H9 (cell line): ENCODE data around the gene TNFRSF21. TPM values are rescaled to one million over a fixed set of nuclear protein-coding genes. Genes with fewer than 3 reads are reported as not detected.

Experiments
- DNase-seq: peaks from one replicate; pipeline ENCODE4 v3.0.0-alpha.2; 2017
- H2AFZ ChIP-seq: one replicate; pipeline ENCODE4 v1.6.1; 2013; ENCODE audit warnings: mild to moderate bottlenecking, low read length, control low read depth, moderate library complexity
- H2AK5ac ChIP-seq: 2 replicates; pipeline ENCODE4 v1.6.1; 2013; ENCODE audit warnings: low read length, control low read depth, mixed read lengths; ENCODE audit not compliant: insufficient read length
- H2BK120ac ChIP-seq: one replicate; pipeline ENCODE4 v1.6.1; 2013; ENCODE audit warnings: low read depth, mild to moderate bottlenecking, low read length, control low read depth, inconsistent platforms; ENCODE audit not compliant: poor library complexity, severe bottlenecking
- H2BK12ac ChIP-seq: 2 replicates; pipeline ENCODE4 v1.6.1; 2013; ENCODE audit warnings: low read length, control low read depth, mixed read lengths, low read depth; ENCODE audit not compliant: insufficient read length
- H2BK15ac ChIP-seq: 2 replicates; pipeline ENCODE4 v1.6.1; 2013; ENCODE audit warnings: low read depth, low read length, control low read depth
- H2BK20ac ChIP-seq: one replicate; pipeline ENCODE4 v1.6.1; 2013; ENCODE audit warnings: low read depth, mild to moderate bottlenecking, low read length, control low read depth, inconsistent platforms; ENCODE audit not compliant: poor library complexity, severe bottlenecking
- H2BK5ac ChIP-seq: 2 replicates; pipeline ENCODE4 v1.6.1; 2013; ENCODE audit warnings: low read length, control low read depth, mixed read lengths; ENCODE audit not compliant: insufficient read length
- H3K14ac ChIP-seq: 2 replicates; pipeline ENCODE4 v1.6.1; 2013; ENCODE audit warnings: low read length, control low read depth; ENCODE audit not compliant: insufficient read depth
- H3K18ac ChIP-seq: 2 replicates; pipeline ENCODE4 v1.6.1; 2013; ENCODE audit warnings: low read depth, mild to moderate bottlenecking, mixed read lengths, low read length, control low read depth; ENCODE audit not compliant: insufficient read length
- H3K23ac ChIP-seq: 2 replicates; pipeline ENCODE4 v1.6.1; 2013; ENCODE audit warnings: low read length, control low read depth, mixed read lengths, low read depth; ENCODE audit not compliant: insufficient read length
- H3K23me2 ChIP-seq: 2 replicates; pipeline ENCODE4 v1.6.1; 2013; ENCODE audit warnings: low read depth, mild to moderate bottlenecking, mixed read lengths, low read length, control low read depth; ENCODE audit not compliant: insufficient read length, poor library complexity, severe bottlenecking
- H3K27ac ChIP-seq: 2 replicates; pipeline ENCODE4 v1.5.1; 2013; ENCODE audit warnings: low read length, control low read depth, mixed read lengths, low read depth; ENCODE audit not compliant: insufficient read length
- H3K27me3 ChIP-seq: 2 replicates; pipeline ENCODE4 v1.6.1; 2013; ENCODE audit warnings: low read length, control low read depth, inconsistent platforms; ENCODE audit not compliant: insufficient read depth
- H3K4ac ChIP-seq: 2 replicates; pipeline ENCODE4 v1.6.1; 2013; ENCODE audit warnings: low read depth, mild to moderate bottlenecking, control low read depth, inconsistent platforms, low read length, moderate library complexity
- H3K4me1 ChIP-seq: 2 replicates; pipeline ENCODE4 v1.6.1; 2013; ENCODE audit warnings: low read length, control low read depth, inconsistent platforms; ENCODE audit not compliant: insufficient read depth
- H3K4me2 ChIP-seq: 2 replicates; pipeline ENCODE4 v1.6.1; 2013; ENCODE audit warnings: low read length, control low read depth, mixed read lengths; ENCODE audit not compliant: insufficient read length, insufficient read depth
- H3K56ac ChIP-seq: 2 replicates; pipeline ENCODE4 v1.6.1; 2013; ENCODE audit warnings: low read depth, mild to moderate bottlenecking, mixed read lengths, low read length, control low read depth; ENCODE audit not compliant: insufficient read length
- H3K79me1 ChIP-seq: 2 replicates; pipeline ENCODE4 v1.6.1; 2013; ENCODE audit warnings: low read depth, mild to moderate bottlenecking, moderate library complexity, low read length, control low read depth, inconsistent platforms; ENCODE audit not compliant: insufficient read depth, poor library complexity, severe bottlenecking
- H3K79me2 ChIP-seq: 2 replicates; pipeline ENCODE4 v1.6.1; 2013; ENCODE audit warnings: low read length, control low read depth, inconsistent platforms; ENCODE audit not compliant: insufficient read depth
- H3K9ac ChIP-seq: 2 replicates; pipeline ENCODE4 v1.6.1; 2013; ENCODE audit warnings: low read length, control low read depth, mixed read lengths; ENCODE audit not compliant: insufficient read length; ENCODE audit errors: extremely low read depth
- H3K9me3 ChIP-seq: one replicate; pipeline ENCODE4 v1.6.1; 2013; ENCODE audit warnings: low read depth, low read length, inconsistent platforms; ENCODE audit not compliant: control insufficient read depth
- H3T11ph ChIP-seq: one replicate; pipeline ENCODE4 v1.6.1; 2013; ENCODE audit warnings: mild to moderate bottlenecking, low read length, control low read depth, inconsistent platforms
- H4K20me1 ChIP-seq: one replicate; pipeline ENCODE4 v1.6.1; 2013; ENCODE audit not compliant: control insufficient read depth, insufficient read length, insufficient read depth
- H4K5ac ChIP-seq: 2 replicates; pipeline ENCODE4 v1.6.1; 2013; ENCODE audit warnings: low read depth, mild to moderate bottlenecking, mixed read lengths, low read length, control low read depth; ENCODE audit not compliant: insufficient read length
- H4K8ac ChIP-seq: replicated peaks from 2 replicates; pipeline ENCODE4 v1.6.1; 2013; ENCODE audit warnings: low read length, control low read depth, mixed read lengths, low read depth; ENCODE audit not compliant: insufficient read length
- H4K91ac ChIP-seq: 2 replicates; pipeline ENCODE4 v1.6.1; 2013; ENCODE audit warnings: low read depth, mild to moderate bottlenecking, moderate library complexity, mixed read lengths, low read length, control low read depth; ENCODE audit not compliant: insufficient read length
- H3K27ac Mint-ChIP-seq, 3 experiments: 2 replicates in 2 of 3; 3 replicates in 1 of 3; pipeline ENCODE4 v1.8.0; 2020 to 2021; ENCODE audit warnings: mixed read lengths in 3 of 3, mild to moderate bottlenecking in 1 of 3, moderate library complexity in 1 of 3
- H3K27me3 Mint-ChIP-seq: 2 replicates; pipeline ENCODE4 v1.8.0; 2021; ENCODE audit warnings: low read depth, mild to moderate bottlenecking, moderate library complexity, mixed read lengths
- H3K36me3 Mint-ChIP-seq, 3 experiments: 2 replicates in 2 of 3; 3 replicates in 1 of 3; pipeline ENCODE4 v1.8.0; 2020 to 2021; ENCODE audit warnings: low read depth in 3 of 3, mixed read lengths in 3 of 3; ENCODE audit not compliant: insufficient read depth in 1 of 3
- H3K4me1 Mint-ChIP-seq, 2 experiments: 2 replicates each; pipeline ENCODE4 v1.8.0; 2020; ENCODE audit warnings: mixed read lengths in 2 of 2
- H3K4me3 Mint-ChIP-seq, 2 experiments: 2 replicates in 1 of 2; 3 replicates in 1 of 2; pipeline ENCODE4 v1.8.0; 2020 to 2021; ENCODE audit warnings: mild to moderate bottlenecking in 2 of 2, mixed read lengths in 2 of 2, moderate library complexity in 1 of 2
- H3K9me3 Mint-ChIP-seq, 2 experiments: 2 replicates in 1 of 2; 3 replicates in 1 of 2; pipeline ENCODE4 v1.8.0; 2020; ENCODE audit warnings: mild to moderate bottlenecking in 2 of 2, mixed read lengths in 2 of 2, moderate library complexity in 1 of 2
- CTCF ChIP-seq: fragments of 200-600 bp; sonication (generic); conservative IDR thresholded peaks from 3 replicates; pipeline ENCODE4 v1.8.0; 2021; ENCODE audit warnings: antibody characterized with exemption, mild to moderate bottlenecking
- WGBS: extraction: QIAGEN DNeasy Blood & Tissue Kit; methylation state at CpG from one replicate; pipeline ENCODE4 v1.1.7; 2013; ENCODE audit warnings: missing lambda C conversion rate, low lambda C conversion rate, mixed read lengths; ENCODE audit not compliant: insufficient read length; ENCODE audit errors: extremely low coverage; 5-methylcytosine and 5-hydroxymethylcytosine counted together
- total RNA-seq: library from RNA; stranded (reverse); gene quantifications from 2 replicates; pipeline ENCODE4 v1.2.1, GENCODE V29; 2021

The TNFRSF21 gene
- total RNA-seq, 1 experiment from 2014 or later = 39.1 TPM

GRCh38 chr6:47352966-47353365, 43.3 kb upstream of the TNFRSF21 start:
- H3K27ac ChIP-seq = no peak overlapping the region
- Mint-ChIP-seq H3K4me1 (peaks cover 13 to 15% of the 10 kb centered on the region in 2 experiments; a peak in 3 of 4 replicates), H3K27ac (no peak overlapping the region), H3K4me3 (no peak overlapping the region), H3K9me3 (no peaks in the 10 kb centered on the region; a peak in 1 of 5 replicates), H3K27me3 (0 out of 2 replicates have a peak, but pooled peaks cover 1% of the 10 kb centered on the region), H3K36me3 (0 out of 7 replicates have a peak, but pooled peaks cover 0 to 3% (median 0%) of the 10 kb centered on the region in 3 experiments)
- H3K4me1 ChIP-seq = peaks cover 2% of the 10 kb centered on the region; the same call in 1 of the 2 replicates
- no peak for DNase-seq
- no peak overlapping the region for H4K91ac ChIP-seq
- no peaks in the 10 kb centered on the region for H4K20me1 ChIP-seq
- no peaks in the 10 kb centered on the region for H3K23me2 ChIP-seq
- no peaks in the 10 kb centered on the region for H3K79me2 ChIP-seq
- no peak for TF ChIP-seq CTCF
- H3K14ac ChIP-seq = no peak overlapping the region
- no peaks in the 10 kb centered on the region for H3K27me3 ChIP-seq
- no peak overlapping the region for H3K23ac ChIP-seq
- no peak overlapping the region for H3K18ac ChIP-seq
- H3K9ac ChIP-seq = no peak overlapping the region
- no peak overlapping the region for H2BK20ac ChIP-seq
- no peak overlapping the region for H4K5ac ChIP-seq
- H3K4ac ChIP-seq = no peak overlapping the region
- H3K79me1 ChIP-seq = no peaks in the 10 kb centered on the region
- H2AK5ac ChIP-seq = no peak overlapping the region
- H3T11ph ChIP-seq = no peak overlapping the region
- no peaks in the 10 kb centered on the region for H3K9me3 ChIP-seq
- H2BK12ac ChIP-seq = no peak overlapping the region
- no peak overlapping the region for H3K56ac ChIP-seq
- no peak overlapping the region for H3K4me2 ChIP-seq
- H4K8ac ChIP-seq = no peak overlapping the region
- H2BK120ac ChIP-seq = no peak overlapping the region
- no peak overlapping the region for H2AFZ ChIP-seq
- H2BK15ac ChIP-seq = no peak overlapping the region
- no CpG with 5 or more reads among the region's 2 CpGs for WGBS
- H2BK5ac ChIP-seq = no peak overlapping the region
